A673 (cell line): ENCODE results near the gene C5orf15. TPM values are rescaled to one million over a fixed set of nuclear protein-coding genes. Genes with fewer than 3 reads are reported as not detected.

Experiments
- BruUV-seq: library from RNA; stranded (reverse); fragments of 400-500 nt; replicated peaks from 2 replicates; lab custom pipeline; 2021; lab: Mats Ljungman, UMichigan
- CTCF ChIA-PET: fragments of 300-600 bp; sonication (Branson Sonifier 250); formaldehyde crosslinking; loops from one replicate; lab custom pipeline; 2022; ENCODE audit warnings: antibody characterized with exemption; lab: Charles Lee
- POLR2A ChIA-PET: fragments of 300-600 bp; sonication (Branson Sonifier 250); formaldehyde crosslinking; loops from one replicate; lab custom pipeline; 2022; ENCODE audit warnings: antibody characterized with exemption; ENCODE audit not compliant: low non-redundant PET; lab: Charles Lee
- DNase-seq: peaks from one replicate; pipeline ENCODE4 v3.0.0-alpha.2; 2015; ENCODE audit warnings: low spot score
- H3K27ac ChIP-seq: fragments of 200-600 bp; sonication (generic); 2 replicates; pipeline ENCODE4 v1.5.1; 2016; ENCODE audit warnings: mixed run types, low read depth, mild to moderate bottlenecking, mixed read lengths, antibody characterized with exemption, low read length; ENCODE audit not compliant: poor library complexity, severe bottlenecking
- H3K27me3 ChIP-seq: fragments of 200-600 bp; sonication (generic); replicated peaks from 2 replicates; pipeline ENCODE4 v1.6.1; 2017; ENCODE audit warnings: mixed run types, low read depth, mild to moderate bottlenecking, mixed read lengths, antibody characterized with exemption, low read length; ENCODE audit not compliant: insufficient read depth, poor library complexity
- H3K36me3 ChIP-seq: fragments of 200-600 bp; sonication (generic); 2 replicates; pipeline ENCODE4 v1.6.1; 2016; ENCODE audit warnings: mixed run types, mild to moderate bottlenecking, mixed read lengths, antibody characterized with exemption, low read length; ENCODE audit not compliant: insufficient read depth, poor library complexity, severe bottlenecking
- H3K4me1 ChIP-seq: fragments of 200-600 bp; sonication (generic); 2 replicates; pipeline ENCODE4 v1.6.1; 2017; ENCODE audit warnings: mixed run types, mild to moderate bottlenecking, mixed read lengths, antibody characterized with exemption, low read length; ENCODE audit not compliant: insufficient read depth, poor library complexity, severe bottlenecking
- H3K4me3 ChIP-seq: fragments of 200-600 bp; sonication (generic); 2 replicates; pipeline ENCODE4 v1.5.1; 2016; ENCODE audit warnings: low read depth, mixed run types, mild to moderate bottlenecking, mixed read lengths, low read length; ENCODE audit not compliant: poor library complexity, severe bottlenecking
- H3K9me3 ChIP-seq: fragments of 200-600 bp; sonication (generic); 2 replicates; pipeline ENCODE4 v1.6.1; 2016; ENCODE audit warnings: mixed run types, low read depth, mild to moderate bottlenecking, mixed read lengths, antibody characterized with exemption, low read length; ENCODE audit not compliant: poor library complexity, severe bottlenecking
- CTCF ChIP-seq: fragments of 300-800, 200-600 bp; sonication (generic); conservative IDR thresholded peaks from 2 replicates; pipeline ENCODE4 v1.5.1; 2017; ENCODE audit warnings: low read depth, mild to moderate bottlenecking, antibody characterized with exemption, low read length, moderate library complexity, mixed read lengths
- EZH2 ChIP-seq: fragments of 200-600 bp; sonication (generic); IDR thresholded peaks from 2 replicates; pipeline ENCODE4 v1.6.1; 2017; ENCODE audit warnings: borderline replicate concordance, low read depth, mild to moderate bottlenecking, mixed read lengths, antibody characterized with exemption, low read length; ENCODE audit not compliant: poor library complexity, severe bottlenecking
- intact Hi-C: fragments of 100-400 bp; cut with micrococcal nuclease; formaldehyde crosslinking; loops from one replicate; pipeline ENCODE4 v1.10.0; 2022; ENCODE audit not compliant: unreplicated experiment
- total RNA-seq: library from RNA; stranded (reverse); gene quantifications from 2 replicates; pipeline ENCODE4 v1.2.3, GENCODE V29; 2021

Gene C5orf15
- total RNA-seq, 1 experiment from 2014 or later: 40.8 TPM

GRCh38 chr5:134003817-134004625, 35.6 kb upstream of the C5orf15 start:
- no peaks in the 10 kb centered on the region for H3K9me3 ChIP-seq
- peak; percentile 44 for DNase-seq
- POLR2A ChIA-PET: no interaction called here
- no TSS peak for BruUV-seq
- peak overlapping the region; percentile 97 for H3K4me3 ChIP-seq
- peaks cover 15% of the 10 kb centered on the region for H3K4me1 ChIP-seq
- intact Hi-C loops: no loop called here
- H3K27me3 ChIP-seq: no peaks in the 10 kb centered on the region
- CTCF ChIA-PET: interaction anchor here (1.4 kb wide), 1 partner anchor 7 kb away, joined by 4 read pairs; no protein-coding TSS in a partner anchor
- peaks cover 15% of the 10 kb centered on the region for H3K36me3 ChIP-seq
- peak overlapping the region; percentile 98 for H3K27ac ChIP-seq
- TF ChIP-seq CTCF (no peak), EZH2 (no peak)

- Histone ChIP-seq H3K9me3 (no peaks in the 10 kb centered on the region), H3K27me3 (no peaks in the 10 kb centered on the region), H3K27ac (peak overlapping the region; percentile 98), H3K36me3 (peaks cover 15% of the 10 kb centered on the region), H3K4me1 (peaks cover 15% of the 10 kb centered on the region), H3K4me3 (peak overlapping the region; percentile 97)
- BruUV-seq: TSS peak; percentile 37
- CTCF ChIA-PET: no interaction called here
- no peak for DNase-seq
- POLR2A ChIA-PET: no interaction called here
- TF ChIP-seq CTCF (no peak), EZH2 (no peak)
- intact Hi-C loops: no loop called here
These were observed 34.8 kb upstream of the C5orf15 start for GRCh38 chr5:134003064-134003816.

- CTCF ChIA-PET: interaction anchor here (0.6 kb wide), 1 partner anchor 67 kb away, joined by 3 read pairs; no protein-coding TSS in a partner anchor
- H3K4me3 ChIP-seq: peak overlapping the region; percentile 97
- no peak for TF ChIP-seq CTCF
- TF ChIP-seq EZH2: no peak
These were observed 33.7 kb upstream of the C5orf15 start for GRCh38 chr5:134001938-134002731.

More at GRCh38 chr5:134001938-134002731, 33.7 kb upstream of the C5orf15 start:
- H3K9me3 ChIP-seq: no peaks in the 10 kb centered on the region
- POLR2A ChIA-PET: no interaction called here
- BruUV-seq: no TSS peak
- H3K27ac ChIP-seq: peak overlapping the region; percentile 98
- no peaks in the 10 kb centered on the region for H3K27me3 ChIP-seq
- intact Hi-C loops: no loop called here
- no peak for DNase-seq
- peaks cover 15% of the 10 kb centered on the region for H3K36me3 ChIP-seq
- peaks cover 10% of the 10 kb centered on the region for H3K4me1 ChIP-seq
